Tibial nerve (tissue), 3 donors: ENCODE measurements around the gene XPNPEP1.

ENCODE experiments used
- POLR2A ChIP-seq, 2 donors: fragments of 450-650 bp; IDR thresholded peaks; one replicate each; pipeline ENCODE4 v1.6.1; 2017; ENCODE audit warnings: antibody characterized with exemption in 2 of 2, mild to moderate bottlenecking in 2 of 2, moderate library complexity in 2 of 2
- TF ChIP-seq, protein P1 (sequence below), 5 experiments: fragments of 200-600 bp in 3 of 5; fragments of 450-650 bp in 2 of 5; sonication (generic) in 3 of 5; IDR thresholded peaks; one replicate each; pipeline ENCODE4 v1.5.1; 2016 to 2019; ENCODE audit warnings: antibody characterized with exemption in 5 of 5, mild to moderate bottlenecking in 3 of 5, moderate library complexity in 2 of 5

DNA sequence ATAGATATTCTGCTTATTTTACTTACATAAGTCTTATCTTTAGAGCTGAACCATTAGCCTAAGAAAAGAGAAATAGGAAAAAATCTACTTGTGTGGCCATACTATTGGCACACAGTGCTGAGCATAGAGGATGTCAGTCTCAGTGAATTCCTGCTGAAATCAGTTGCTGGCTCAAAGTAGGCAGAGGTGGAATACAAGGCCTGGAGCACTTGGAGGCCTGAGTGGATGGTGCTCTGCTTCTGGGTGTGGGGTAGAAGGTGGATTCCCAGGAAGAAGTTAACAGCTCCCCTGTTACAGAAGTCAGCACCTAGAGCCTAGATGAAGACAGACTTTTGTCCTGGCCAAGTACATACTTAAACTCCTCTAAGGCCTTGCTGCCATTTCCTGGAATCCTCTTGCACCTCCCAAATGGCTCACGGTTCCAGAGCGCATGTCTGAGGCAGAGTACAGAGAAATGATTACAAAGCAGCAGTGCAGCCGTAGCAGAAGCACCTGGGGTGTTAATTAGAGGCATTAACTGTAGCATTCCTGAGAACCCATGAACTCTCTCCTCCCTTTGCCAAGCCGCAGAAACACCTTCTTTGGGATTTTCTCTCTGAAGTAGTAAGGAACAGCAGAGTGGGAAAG is 18.0 kb upstream of the XPNPEP1 start:
- TF ChIP-seq, protein P1, sequence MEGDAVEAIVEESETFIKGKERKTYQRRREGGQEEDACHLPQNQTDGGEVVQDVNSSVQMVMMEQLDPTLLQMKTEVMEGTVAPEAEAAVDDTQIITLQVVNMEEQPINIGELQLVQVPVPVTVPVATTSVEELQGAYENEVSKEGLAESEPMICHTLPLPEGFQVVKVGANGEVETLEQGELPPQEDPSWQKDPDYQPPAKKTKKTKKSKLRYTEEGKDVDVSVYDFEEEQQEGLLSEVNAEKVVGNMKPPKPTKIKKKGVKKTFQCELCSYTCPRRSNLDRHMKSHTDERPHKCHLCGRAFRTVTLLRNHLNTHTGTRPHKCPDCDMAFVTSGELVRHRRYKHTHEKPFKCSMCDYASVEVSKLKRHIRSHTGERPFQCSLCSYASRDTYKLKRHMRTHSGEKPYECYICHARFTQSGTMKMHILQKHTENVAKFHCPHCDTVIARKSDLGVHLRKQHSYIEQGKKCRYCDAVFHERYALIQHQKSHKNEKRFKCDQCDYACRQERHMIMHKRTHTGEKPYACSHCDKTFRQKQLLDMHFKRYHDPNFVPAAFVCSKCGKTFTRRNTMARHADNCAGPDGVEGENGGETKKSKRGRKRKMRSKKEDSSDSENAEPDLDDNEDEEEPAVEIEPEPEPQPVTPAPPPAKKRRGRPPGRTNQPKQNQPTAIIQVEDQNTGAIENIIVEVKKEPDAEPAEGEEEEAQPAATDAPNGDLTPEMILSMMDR (IDR thresholded peaks at IDR 0.05): no peak
- no peak for TF ChIP-seq POLR2A (IDR thresholded peaks at IDR 0.05)
